Measurements from ENCODE around the gene RAB20. TPM values are rescaled to one million over a fixed set of nuclear protein-coding genes. Genes with fewer than 3 reads are reported as not detected.

Gene RAB20
- total RNA-seq (2021): 14.3 to 19.0 TPM (median 18.6 TPM) in 3 replicates
- Bru-seq, nascent RNA: percentile 60 among the genes with signal in this experiment
- long read RNA-seq, experiment 1, transcript RAB20-201 (2 exons, 1,518 nt): major isoform, 51 of 52 reads
- long read RNA-seq, experiment 1, partial matches to known transcripts: 0 of 52 reads
- long read RNA-seq, experiment 1, other reads (novel, unspliced or antisense): 1 of 52 reads
- long read RNA-seq, experiment 2, transcript RAB20-201 (2 exons, 1,518 nt): major isoform, 24 of 30 reads
- long read RNA-seq, experiment 2, partial matches to known transcripts: 0 of 30 reads
- long read RNA-seq, experiment 2, other reads (novel, unspliced or antisense): 6 of 30 reads
- long read RNA-seq, experiment 3, transcript RAB20-201 (2 exons, 1,518 nt): major isoform, 21 of 23 reads
- long read RNA-seq, experiment 3, partial matches to known transcripts: 1 of 23 reads
- long read RNA-seq, experiment 3, other reads (novel, unspliced or antisense): 1 of 23 reads

DNA sequence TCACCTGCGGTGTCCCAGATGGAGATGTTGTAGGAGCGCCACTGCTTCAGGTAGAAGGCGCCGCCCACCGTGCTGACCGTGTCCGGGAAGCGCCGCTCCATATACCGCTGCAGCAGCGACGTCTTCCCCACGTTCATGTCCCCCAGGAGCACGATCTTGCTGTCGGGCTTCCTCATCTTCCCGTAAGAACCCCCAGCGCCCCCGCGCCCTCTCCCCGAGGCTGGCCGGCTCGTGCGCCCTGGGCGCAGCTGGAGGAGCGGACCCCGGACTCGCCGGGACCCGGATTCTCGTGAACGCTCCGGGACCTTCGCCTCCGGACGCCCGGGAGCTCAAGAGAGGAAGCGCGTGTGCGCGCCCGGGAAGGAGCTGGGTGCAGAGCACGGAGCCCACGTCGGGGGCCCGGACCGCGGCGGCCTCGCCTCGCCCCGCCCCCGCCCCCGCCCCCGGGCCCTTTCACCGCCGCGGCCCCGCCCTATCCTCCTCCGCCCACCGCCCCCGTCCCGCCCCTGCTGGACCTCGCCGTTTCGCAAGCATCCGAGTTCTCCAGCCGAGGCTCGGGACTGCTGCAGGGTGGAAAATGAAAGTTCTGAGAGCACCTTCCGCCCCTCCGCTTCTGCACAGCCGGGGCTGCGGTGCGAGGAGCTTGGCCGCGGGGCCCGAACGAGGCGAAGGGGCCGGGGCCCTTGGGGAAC is at the start of gene RAB20:
RAB20 (minus strand) TSS at position 379 of the 692 bp plus-strand sequence; CDS start at position 176, 203 bp downstream.
- CTCF ChIA-PET: interaction anchor here (0.5 to 1.8 kb wide), 11 partner anchors 19 to 1014 kb away, joined by 3 to 11 read pairs (median 3); no protein-coding TSS in a partner anchor
- Mint-ChIP-seq H3K27ac (peak within 1 kb of the TSS; percentile 87; the same call in 1 of the 2 replicates), H3K9me3 (peaks cover 5% of the 10 kb centered on the region), H3K4me1 (peaks cover 55% of the 10 kb centered on the region), H3K4me3 (peak within 1 kb of the TSS; percentile 92), H3K36me3 (peaks cover 17% of the 10 kb centered on the region), H3K27me3 (ENCODE audit: low read depth) (peaks cover 15% of the 10 kb centered on the region)
- POLR2A ChIA-PET: interaction anchor here (0.9 to 1.5 kb wide), 6 partner anchors 25 to 151 kb away, joined by 3 to 5 read pairs (median 4); partner anchors contain the start of gene CARS2
- peak; percentile 79 for DNase-seq (ENCODE audit: low spot score)
- ATAC-seq: peak; percentile 65
- TF ChIP-seq OVOL2 (CRISPR knock-in tag; IDR thresholded peaks at IDR 0.05; ENCODE audit: borderline replicate concordance) (no peak), SP1 (CRISPR knock-in tag; conservative IDR thresholded peaks at IDR 0.05) (no peak), TEAD1 (CRISPR knock-in tag; IDR thresholded peaks at IDR 0.05) (peak; percentile 61; the same call in 1 of the 2 replicates), ETV6 (CRISPR knock-in tag; IDR thresholded peaks at IDR 0.05) (no peak; the same call in 1 of the 2 replicates), FOXP1 (CRISPR knock-in tag; IDR thresholded peaks at IDR 0.05; ENCODE audit: borderline replicate concordance) (peak; percentile 39; the same call in 1 of the 2 replicates), ZNF671 (CRISPR knock-in tag; IDR thresholded peaks at IDR 0.05) (no peak), ESRRA (CRISPR knock-in tag; IDR thresholded peaks at IDR 0.05; ENCODE audit: borderline replicate concordance) (peak; percentile 19; the same call in 1 of the 2 replicates), SOX15 (CRISPR knock-in tag; IDR thresholded peaks at IDR 0.05) (no peak), ZNF416 (CRISPR knock-in tag; IDR thresholded peaks at IDR 0.05) (no peak), GABPB1 (CRISPR knock-in tag; IDR thresholded peaks at IDR 0.05) (peak; percentile 4; the same call in 1 of the 2 replicates), KAT7 (CRISPR knock-in tag; IDR thresholded peaks at IDR 0.05; ENCODE audit: borderline replicate concordance) (0 out of 2 replicates have a peak, but pooled peaks have one; percentile 49), ARID4B (CRISPR knock-in tag; IDR thresholded peaks at IDR 0.05; ENCODE audit: borderline replicate concordance) (peak; percentile 33; the same call in 1 of the 2 replicates), E2F5 (CRISPR knock-in tag; IDR thresholded peaks at IDR 0.05) (no peak), GTF2I (CRISPR knock-in tag; conservative IDR thresholded peaks at IDR 0.05) (no peak), ZNF232 (CRISPR knock-in tag; IDR thresholded peaks at IDR 0.05) (peak; percentile 23; the same call in 1 of the 2 replicates), CREB1 (CRISPR knock-in tag; IDR thresholded peaks at IDR 0.05) (no peak), RORB (CRISPR knock-in tag; IDR thresholded peaks at IDR 0.05) (no peak), USF1 (CRISPR knock-in tag; IDR thresholded peaks at IDR 0.05) (no peak), NFATC4 (CRISPR knock-in tag; IDR thresholded peaks at IDR 0.05) (no peak), MYBL2 (CRISPR knock-in tag; IDR thresholded peaks at IDR 0.05) (0 out of 2 replicates have a peak, but pooled peaks have one; percentile 60), ZNF317 (CRISPR knock-in tag; IDR thresholded peaks at IDR 0.05; ENCODE audit: borderline replicate concordance, low read depth) (0 out of 2 replicates have a peak, but pooled peaks have one; percentile 10)
- TF ChIP-seq, protein P1, sequence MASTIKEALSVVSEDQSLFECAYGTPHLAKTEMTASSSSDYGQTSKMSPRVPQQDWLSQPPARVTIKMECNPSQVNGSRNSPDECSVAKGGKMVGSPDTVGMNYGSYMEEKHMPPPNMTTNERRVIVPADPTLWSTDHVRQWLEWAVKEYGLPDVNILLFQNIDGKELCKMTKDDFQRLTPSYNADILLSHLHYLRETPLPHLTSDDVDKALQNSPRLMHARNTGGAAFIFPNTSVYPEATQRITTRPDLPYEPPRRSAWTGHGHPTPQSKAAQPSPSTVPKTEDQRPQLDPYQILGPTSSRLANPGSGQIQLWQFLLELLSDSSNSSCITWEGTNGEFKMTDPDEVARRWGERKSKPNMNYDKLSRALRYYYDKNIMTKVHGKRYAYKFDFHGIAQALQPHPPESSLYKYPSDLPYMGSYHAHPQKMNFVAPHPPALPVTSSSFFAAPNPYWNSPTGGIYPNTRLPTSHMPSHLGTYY (CRISPR knock-in tag; IDR thresholded peaks at IDR 0.05): no peak
- TF ChIP-seq, protein P2, sequence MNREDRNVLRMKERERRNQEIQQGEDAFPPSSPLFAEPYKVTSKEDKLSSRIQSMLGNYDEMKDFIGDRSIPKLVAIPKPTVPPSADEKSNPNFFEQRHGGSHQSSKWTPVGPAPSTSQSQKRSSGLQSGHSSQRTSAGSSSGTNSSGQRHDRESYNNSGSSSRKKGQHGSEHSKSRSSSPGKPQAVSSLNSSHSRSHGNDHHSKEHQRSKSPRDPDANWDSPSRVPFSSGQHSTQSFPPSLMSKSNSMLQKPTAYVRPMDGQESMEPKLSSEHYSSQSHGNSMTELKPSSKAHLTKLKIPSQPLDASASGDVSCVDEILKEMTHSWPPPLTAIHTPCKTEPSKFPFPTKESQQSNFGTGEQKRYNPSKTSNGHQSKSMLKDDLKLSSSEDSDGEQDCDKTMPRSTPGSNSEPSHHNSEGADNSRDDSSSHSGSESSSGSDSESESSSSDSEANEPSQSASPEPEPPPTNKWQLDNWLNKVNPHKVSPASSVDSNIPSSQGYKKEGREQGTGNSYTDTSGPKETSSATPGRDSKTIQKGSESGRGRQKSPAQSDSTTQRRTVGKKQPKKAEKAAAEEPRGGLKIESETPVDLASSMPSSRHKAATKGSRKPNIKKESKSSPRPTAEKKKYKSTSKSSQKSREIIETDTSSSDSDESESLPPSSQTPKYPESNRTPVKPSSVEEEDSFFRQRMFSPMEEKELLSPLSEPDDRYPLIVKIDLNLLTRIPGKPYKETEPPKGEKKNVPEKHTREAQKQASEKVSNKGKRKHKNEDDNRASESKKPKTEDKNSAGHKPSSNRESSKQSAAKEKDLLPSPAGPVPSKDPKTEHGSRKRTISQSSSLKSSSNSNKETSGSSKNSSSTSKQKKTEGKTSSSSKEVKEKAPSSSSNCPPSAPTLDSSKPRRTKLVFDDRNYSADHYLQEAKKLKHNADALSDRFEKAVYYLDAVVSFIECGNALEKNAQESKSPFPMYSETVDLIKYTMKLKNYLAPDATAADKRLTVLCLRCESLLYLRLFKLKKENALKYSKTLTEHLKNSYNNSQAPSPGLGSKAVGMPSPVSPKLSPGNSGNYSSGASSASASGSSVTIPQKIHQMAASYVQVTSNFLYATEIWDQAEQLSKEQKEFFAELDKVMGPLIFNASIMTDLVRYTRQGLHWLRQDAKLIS (CRISPR knock-in tag; IDR thresholded peaks at IDR 0.05; ENCODE audit: borderline replicate concordance): 0 out of 2 replicates have a peak, but pooled peaks have one; percentile 55
- TF ChIP-seq, protein P3, sequence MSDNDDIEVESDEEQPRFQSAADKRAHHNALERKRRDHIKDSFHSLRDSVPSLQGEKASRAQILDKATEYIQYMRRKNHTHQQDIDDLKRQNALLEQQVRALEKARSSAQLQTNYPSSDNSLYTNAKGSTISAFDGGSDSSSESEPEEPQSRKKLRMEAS (CRISPR knock-in tag; IDR thresholded peaks at IDR 0.05): peak; percentile 51; the same call in 1 of the 2 replicates
